Activated CD4-positive, alpha-beta T cell treated with anti-CD3 and anti-CD28 coated beads for 36 hours (primary cell): Measurements from ENCODE around the gene SLC7A6. TPM values are rescaled to one million over a fixed set of nuclear protein-coding genes. Genes with fewer than 3 reads are reported as not detected.
A peak's percentile ranks its signal among the peaks of the same experiment; 100 is the strongest.

ENCODE experiments used
- ATAC-seq: fragments of 200-7000 bp; cut with Tn5 transposase; one replicate; pipeline ENCODE4 v1.10.0; 2021; ENCODE audit warnings: mild to moderate bottlenecking, moderate library complexity
- CTCF ChIA-PET: fragments of 350-600 bp; sonication (Branson Sonifier 250); formaldehyde crosslinking; loops from one replicate; lab custom pipeline; 2021; ENCODE audit warnings: antibody characterized with exemption; lab: Charles Lee
- POLR2A ChIA-PET: fragments of 350-600 bp; sonication (Branson Sonifier 250); formaldehyde crosslinking; loops from one replicate; lab custom pipeline; 2021; ENCODE audit warnings: antibody characterized with exemption, inconsistent platforms; lab: Charles Lee
- DNase-seq: peaks from one replicate; pipeline ENCODE4 v3.0.0-alpha.2; 2020
- H3K27ac Mint-ChIP-seq: one replicate; pipeline ENCODE4 v1.8.0; 2021; ENCODE audit warnings: mixed read lengths
- H3K27me3 Mint-ChIP-seq: one replicate; pipeline ENCODE4 v1.8.0; 2021; ENCODE audit warnings: mixed read lengths
- H3K36me3 Mint-ChIP-seq: one replicate; pipeline ENCODE4 v1.8.0; 2021; ENCODE audit warnings: low read depth, mixed read lengths
- H3K4me1 Mint-ChIP-seq: one replicate; pipeline ENCODE4 v1.8.0; 2021; ENCODE audit warnings: mixed read lengths
- H3K4me3 Mint-ChIP-seq: one replicate; pipeline ENCODE4 v1.8.0; 2021; ENCODE audit warnings: mild to moderate bottlenecking, moderate library complexity, mixed read lengths
- H3K9me3 Mint-ChIP-seq: one replicate; pipeline ENCODE4 v1.8.0; 2021; ENCODE audit warnings: low read depth, mixed read lengths
- intact Hi-C, 2 experiments: fragments of 100-400 bp; cut with DNase I in 1 of 2; cut with micrococcal nuclease in 1 of 2; formaldehyde crosslinking; loops; one replicate each; pipeline versions ENCODE4 v1.14.2 to v1.15.1; 2022 to 2024; cut with DNase I, micrococcal nuclease
- total RNA-seq, 2 experiments: library from RNA; stranded (reverse); gene quantifications; one replicate each; pipeline ENCODE4 v1.2.3, GENCODE V29; 2021

SLC7A6 gene
- total RNA-seq, 2 experiments from 2014 or later: 55.7 to 58.7 TPM

DNA sequence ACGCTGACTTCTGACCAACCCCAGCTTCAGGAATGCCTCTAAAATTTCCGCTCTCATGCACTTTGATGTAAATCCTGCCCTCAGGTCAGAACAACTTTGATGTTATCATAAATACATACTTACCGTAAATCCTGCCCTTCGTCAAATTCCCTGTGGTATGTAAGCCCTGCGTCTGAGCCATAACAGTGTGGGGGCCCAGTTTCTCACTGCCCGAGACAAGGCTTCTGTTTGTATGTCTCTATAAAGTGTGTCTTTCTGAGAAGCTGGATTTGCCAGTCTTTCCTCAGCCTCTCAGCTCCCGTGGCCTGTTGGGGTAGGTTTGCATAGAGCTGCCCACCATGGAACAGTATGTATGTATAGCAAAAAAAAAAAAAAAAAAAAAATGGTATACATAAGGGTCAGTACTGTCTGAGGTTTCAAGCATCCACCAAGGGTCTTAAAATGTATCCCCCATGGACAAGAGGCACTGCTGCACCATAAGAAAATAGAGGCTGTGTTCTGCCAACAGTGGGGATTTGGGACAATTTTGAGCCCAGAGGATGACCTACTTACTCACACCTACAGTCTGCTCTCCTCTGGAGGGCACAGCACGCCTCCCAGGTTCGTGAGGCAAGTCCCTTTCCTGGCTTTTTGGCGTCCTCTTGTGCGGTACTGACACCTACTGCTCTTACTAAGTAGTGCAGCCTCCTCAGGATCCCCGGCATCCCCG is 64.0 kb downstream of the SLC7A6 start:
- intact Hi-C loops: loop anchor here (1.0 to 5.0 kb wide), 4 partner anchors 17 to 236 kb away; partner anchors contain the start of gene PRMT7 (in 1 of the 2)
- peak; percentile 97 for ATAC-seq
- Mint-ChIP-seq H3K9me3 (no peaks in the 10 kb centered on the region), H3K36me3 (peaks cover 40% of the 10 kb centered on the region), H3K27me3 (no peaks in the 10 kb centered on the region), H3K4me1 (peaks cover 26% of the 10 kb centered on the region), H3K27ac (peak overlapping the region; percentile 40), H3K4me3 (no peak overlapping the region)
- POLR2A ChIA-PET: no interaction called here
- CTCF ChIA-PET: interaction anchor here (0.6 to 19.5 kb wide), 29 partner anchors 9 to 1254 kb away, joined by 3 to 517 read pairs (median 4); partner anchors contain the start of genes PRMT7, SLC7A6 and SLC7A6OS
- DNase-seq: peak; percentile 87

DNA sequence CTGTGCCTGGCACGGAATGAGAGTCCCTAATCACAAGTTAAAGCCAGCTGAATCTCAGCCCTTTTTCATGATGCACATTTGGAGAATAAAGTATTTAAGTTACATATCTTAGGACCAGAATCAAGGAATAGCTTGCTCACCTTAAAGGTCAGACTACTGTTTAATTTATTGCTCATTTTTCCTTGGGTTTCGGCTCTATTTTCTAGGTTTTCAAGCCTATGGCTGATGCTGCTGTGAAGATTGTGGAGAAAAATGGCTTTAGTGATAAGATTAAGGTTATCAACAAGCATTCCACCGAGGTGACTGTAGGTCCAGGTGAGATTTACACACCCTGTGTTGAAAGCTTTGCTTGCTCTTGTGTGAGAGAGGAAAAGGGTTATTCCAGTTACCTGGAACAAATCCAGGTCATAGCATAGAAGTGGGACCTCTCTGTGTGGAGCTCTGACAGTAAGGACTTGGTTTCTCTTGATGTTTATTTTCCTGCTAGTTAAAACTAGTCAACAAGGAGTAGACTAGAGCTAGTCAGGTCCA is 64.6 kb downstream of the SLC7A6 start:
- H3K36me3 Mint-ChIP-seq: peaks cover 39% of the 10 kb centered on the region
- H3K27ac Mint-ChIP-seq: no peak overlapping the region
- intact Hi-C loops: loop anchor here (1.0 to 5.0 kb wide), 4 partner anchors 18 to 237 kb away; partner anchors contain the start of gene PRMT7 (in 1 of the 2)
- ATAC-seq (no peak), DNase-seq (no peak)
- H3K4me1 Mint-ChIP-seq: peaks cover 26% of the 10 kb centered on the region
- POLR2A ChIA-PET: interaction anchor here (0.7 kb wide), 1 partner anchor 81 kb away, joined by 9 read pairs; no protein-coding TSS in a partner anchor
- no peaks in the 10 kb centered on the region for H3K9me3 Mint-ChIP-seq
- CTCF ChIA-PET: interaction anchor here (0.7 to 19.5 kb wide), 26 partner anchors 9 to 1254 kb away, joined by 3 to 517 read pairs (median 4); partner anchors contain the start of genes PRMT7, SLC7A6 and SLC7A6OS
- H3K27me3 Mint-ChIP-seq: no peaks in the 10 kb centered on the region
- no peak overlapping the region for H3K4me3 Mint-ChIP-seq

DNA sequence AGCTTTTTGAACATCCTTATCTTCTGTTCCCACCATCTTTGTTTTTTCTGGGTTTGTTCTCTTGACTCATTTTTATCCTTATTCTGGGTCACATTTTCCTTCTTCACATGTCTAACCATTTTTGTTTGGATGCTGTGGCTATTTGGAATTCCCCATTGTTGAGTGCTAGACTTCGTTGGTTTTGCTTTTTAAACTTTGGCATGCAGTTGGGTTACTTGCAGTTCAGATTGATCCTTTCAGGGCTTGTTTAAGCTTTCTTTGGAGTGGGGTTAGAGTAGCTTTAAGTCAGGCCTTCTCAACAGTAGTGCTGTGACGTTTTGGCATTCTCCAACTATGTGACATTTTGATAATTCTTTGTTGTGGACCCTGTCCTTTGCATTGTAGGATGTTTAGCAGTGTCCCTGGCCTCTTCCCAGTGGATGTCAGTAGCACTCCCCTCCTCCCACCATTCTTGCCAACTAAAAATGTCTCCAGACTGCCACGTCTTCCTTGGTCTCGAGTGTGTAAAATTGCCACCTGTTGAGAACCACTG is 67.6 kb downstream of the SLC7A6 start:
- DNase-seq (no peak), ATAC-seq (no peak)
- H3K27ac Mint-ChIP-seq: peak overlapping the region; percentile 67
- intact Hi-C loops: no loop called here
- H3K27me3 Mint-ChIP-seq: no peaks in the 10 kb centered on the region
- peaks cover 47% of the 10 kb centered on the region for H3K36me3 Mint-ChIP-seq
- peaks cover 23% of the 10 kb centered on the region for H3K4me1 Mint-ChIP-seq
- no peak overlapping the region for H3K4me3 Mint-ChIP-seq
- no peaks in the 10 kb centered on the region for H3K9me3 Mint-ChIP-seq
- POLR2A ChIA-PET: no interaction called here
- CTCF ChIA-PET: interaction anchor here (0.7 to 19.5 kb wide), 3 partner anchors 65 to 245 kb away, joined by 3 to 517 read pairs (median 3); partner anchors contain the start of gene SLC7A6

DNA sequence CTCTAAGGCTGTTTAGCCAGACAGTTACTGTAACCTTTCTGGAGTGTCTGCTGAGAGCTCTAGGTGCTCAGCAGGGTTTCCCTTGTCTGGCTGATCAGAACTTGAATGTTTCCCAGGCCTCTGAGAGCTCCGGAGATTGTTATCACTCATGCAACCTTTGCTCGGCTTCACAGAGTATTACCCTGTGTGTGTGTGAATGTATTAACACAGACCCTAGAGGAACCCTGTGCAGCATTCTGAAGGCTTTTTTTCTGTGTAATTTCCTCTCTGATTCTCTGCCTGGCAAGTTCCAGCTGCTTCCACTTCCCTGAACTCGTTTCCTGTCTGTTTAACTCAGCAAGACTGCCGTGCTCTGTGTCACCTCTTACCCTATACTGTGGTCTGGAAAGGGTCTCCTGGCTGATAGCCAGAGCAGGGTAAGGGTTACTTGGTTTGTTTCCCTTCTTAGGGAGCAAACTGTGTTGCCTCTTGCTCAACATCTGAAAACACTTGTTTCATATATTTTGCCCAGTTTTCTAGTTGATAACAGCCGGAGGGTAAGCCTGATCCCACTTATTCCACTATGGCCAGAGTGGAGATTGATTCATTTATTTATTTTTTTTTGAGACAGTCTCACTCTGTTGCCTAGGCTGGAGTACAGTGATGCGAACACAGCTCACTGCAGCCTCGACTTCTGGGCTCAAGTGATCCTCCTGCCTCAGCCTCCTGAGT is 68.2 kb downstream of the SLC7A6 start:
- H3K27me3 Mint-ChIP-seq: no peaks in the 10 kb centered on the region
- intact Hi-C loops: no loop called here
- no peak overlapping the region for H3K4me3 Mint-ChIP-seq
- peaks cover 18% of the 10 kb centered on the region for H3K4me1 Mint-ChIP-seq
- H3K27ac Mint-ChIP-seq: peak overlapping the region; percentile 67
- ChIA-PET POLR2A (no interaction called here), CTCF (interaction anchor here (0.5 to 19.5 kb wide), 4 partner anchors 66 to 529 kb away, joined by 3 to 517 read pairs (median 3); partner anchors contain the start of gene SLC7A6)
- H3K9me3 Mint-ChIP-seq: no peaks in the 10 kb centered on the region
- ATAC-seq: peak; percentile 34
- peaks cover 47% of the 10 kb centered on the region for H3K36me3 Mint-ChIP-seq
- no peak for DNase-seq

DNA sequence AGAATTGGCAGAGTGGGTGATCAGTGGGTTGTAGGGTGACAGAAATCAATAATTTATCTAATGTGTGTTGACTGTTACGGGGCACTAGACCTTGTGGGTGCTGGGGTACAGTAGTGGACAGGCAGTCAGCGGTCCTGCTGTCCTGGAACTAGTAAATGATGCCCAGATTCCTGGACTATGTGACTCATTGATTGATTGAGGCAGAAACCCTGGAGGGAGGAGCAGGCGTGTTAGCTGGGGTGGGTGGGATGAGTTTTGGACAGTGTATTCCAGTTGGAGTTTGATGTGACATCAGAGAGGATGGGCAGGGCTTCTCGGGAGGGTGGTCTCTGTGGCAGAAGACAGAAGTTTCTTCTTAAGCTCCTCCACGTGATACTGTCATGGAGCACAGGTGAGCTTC is 70.8 kb downstream of the SLC7A6 start:
- CTCF ChIA-PET: interaction anchor here (0.6 to 19.5 kb wide), 2 partner anchors 68 to 174 kb away, joined by 3 to 517 read pairs; partner anchors contain the start of gene SLC7A6
- intact Hi-C loops: no loop called here
- H3K27me3 Mint-ChIP-seq: no peaks in the 10 kb centered on the region
- no peak for DNase-seq
- H3K27ac Mint-ChIP-seq: no peak overlapping the region
- no peak for ATAC-seq
- POLR2A ChIA-PET: no interaction called here
- H3K9me3 Mint-ChIP-seq: no peaks in the 10 kb centered on the region
- peaks cover 11% of the 10 kb centered on the region for H3K4me1 Mint-ChIP-seq
- peaks cover 55% of the 10 kb centered on the region for H3K36me3 Mint-ChIP-seq
- no peak overlapping the region for H3K4me3 Mint-ChIP-seq

DNA sequence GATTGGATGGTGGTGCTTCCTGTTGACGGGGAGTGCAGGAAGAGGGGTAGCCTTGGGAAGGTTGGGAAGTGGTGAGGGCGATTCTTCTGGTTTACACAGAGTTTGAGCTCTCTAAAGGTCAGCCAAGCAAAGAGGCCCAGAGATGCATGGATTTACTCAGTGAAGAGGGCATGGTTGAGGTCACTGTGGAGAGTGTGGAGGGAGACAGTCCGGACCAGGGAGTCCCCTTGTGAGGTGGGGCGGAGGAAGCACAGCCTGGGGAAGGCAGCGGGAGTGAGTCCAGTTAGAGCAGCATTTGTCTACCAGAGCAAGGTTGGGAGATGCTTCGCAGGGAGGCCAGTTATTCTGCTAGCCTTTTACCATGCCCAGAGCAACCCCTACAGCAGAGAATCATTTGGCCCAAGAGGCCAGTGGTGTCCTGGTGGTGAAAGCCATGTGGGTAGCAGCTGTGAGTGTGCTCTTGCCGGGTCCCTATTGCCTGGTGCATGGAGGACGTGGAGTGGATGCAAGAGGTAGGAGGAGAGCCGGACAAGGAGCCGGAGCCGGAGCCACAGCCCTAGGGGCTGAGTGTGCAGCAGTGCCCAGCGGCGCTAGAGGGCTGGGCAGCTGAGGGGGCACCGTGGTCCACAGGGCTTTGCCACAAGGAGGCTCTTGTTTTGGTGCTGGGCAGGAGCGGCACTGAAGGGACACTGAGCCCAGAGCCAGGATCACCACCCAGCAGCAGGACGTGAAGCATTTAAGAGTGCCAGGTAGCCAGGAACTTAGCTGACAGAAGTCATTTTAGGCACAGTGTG is 74.2 kb downstream of the SLC7A6 start:
- ATAC-seq (no peak), DNase-seq (no peak)
- Mint-ChIP-seq H3K27ac (no peak overlapping the region), H3K36me3 (peaks cover 48% of the 10 kb centered on the region), H3K27me3 (no peaks in the 10 kb centered on the region), H3K9me3 (no peaks in the 10 kb centered on the region), H3K4me1 (no peaks in the 10 kb centered on the region), H3K4me3 (no peak overlapping the region)
- ChIA-PET CTCF (interaction anchor here (0.6 to 3.5 kb wide), 5 partner anchors 11 to 575 kb away, joined by 3 to 16 read pairs (median 3); partner anchors contain the start of genes PRMT7 and SLC7A6OS), POLR2A (no interaction called here)
- intact Hi-C loops: no loop called here

DNA sequence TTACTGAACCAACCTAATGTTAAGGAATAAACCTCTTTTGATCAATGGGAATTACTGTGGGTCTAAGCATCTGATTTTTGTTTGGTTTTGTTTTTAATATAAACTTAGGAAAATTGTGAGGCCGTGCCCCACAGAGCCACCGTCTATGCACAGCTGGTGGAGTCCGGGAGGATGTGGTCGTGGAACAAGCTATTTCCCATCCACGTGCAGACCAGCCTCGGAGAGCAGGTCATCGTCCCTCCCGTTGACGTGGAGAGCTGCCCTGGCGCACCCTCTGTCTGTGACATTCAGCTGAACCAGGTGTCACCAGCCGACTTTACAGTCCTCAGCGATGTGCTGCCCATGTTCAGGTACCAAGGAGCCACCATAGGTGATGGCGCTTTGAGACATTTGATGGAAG is 74.9 kb downstream of the SLC7A6 start:
- ChIA-PET CTCF (interaction anchor here (0.6 to 3.5 kb wide), 5 partner anchors 11 to 574 kb away, joined by 3 to 16 read pairs (median 4); no protein-coding TSS in a partner anchor), POLR2A (no interaction called here)
- Mint-ChIP-seq H3K9me3 (no peaks in the 10 kb centered on the region), H3K4me1 (no peaks in the 10 kb centered on the region), H3K27ac (no peak overlapping the region), H3K36me3 (peaks cover 44% of the 10 kb centered on the region), H3K4me3 (no peak overlapping the region), H3K27me3 (no peaks in the 10 kb centered on the region)
- DNase-seq: no peak
- intact Hi-C loops: no loop called here
- no peak for ATAC-seq

DNA sequence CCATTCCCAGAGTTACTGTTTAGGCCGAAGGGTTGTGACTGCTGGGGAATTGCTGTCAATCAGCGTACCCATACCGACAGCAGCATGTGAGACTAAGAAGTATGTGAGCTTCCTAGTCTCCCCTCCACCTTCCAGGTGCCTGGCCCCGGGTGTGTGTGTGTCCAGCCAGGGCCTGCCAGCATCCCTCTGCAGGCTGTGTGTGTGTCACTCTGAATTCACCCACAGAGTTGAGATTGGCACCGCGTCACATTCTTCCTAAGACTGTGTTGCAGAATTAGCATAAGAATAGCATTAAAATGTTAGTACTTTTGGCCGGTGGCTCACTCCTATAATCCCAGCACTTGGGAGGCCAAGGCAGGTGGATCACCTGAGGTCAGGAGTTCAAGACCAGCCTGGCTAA is 78.3 kb downstream of the SLC7A6 start:
- POLR2A ChIA-PET: no interaction called here
- ATAC-seq: no peak
- intact Hi-C loops: no loop called here
- H3K27me3 Mint-ChIP-seq: no peaks in the 10 kb centered on the region
- no peak for DNase-seq
- H3K27ac Mint-ChIP-seq: no peak overlapping the region
- peaks cover 2% of the 10 kb centered on the region for H3K4me1 Mint-ChIP-seq
- CTCF ChIA-PET: interaction anchor here (2.2 kb wide), 1 partner anchor 14 kb away, joined by 5 read pairs; no protein-coding TSS in a partner anchor
- H3K36me3 Mint-ChIP-seq: peaks cover 49% of the 10 kb centered on the region
- H3K9me3 Mint-ChIP-seq: no peaks in the 10 kb centered on the region
- no peak overlapping the region for H3K4me3 Mint-ChIP-seq

DNA sequence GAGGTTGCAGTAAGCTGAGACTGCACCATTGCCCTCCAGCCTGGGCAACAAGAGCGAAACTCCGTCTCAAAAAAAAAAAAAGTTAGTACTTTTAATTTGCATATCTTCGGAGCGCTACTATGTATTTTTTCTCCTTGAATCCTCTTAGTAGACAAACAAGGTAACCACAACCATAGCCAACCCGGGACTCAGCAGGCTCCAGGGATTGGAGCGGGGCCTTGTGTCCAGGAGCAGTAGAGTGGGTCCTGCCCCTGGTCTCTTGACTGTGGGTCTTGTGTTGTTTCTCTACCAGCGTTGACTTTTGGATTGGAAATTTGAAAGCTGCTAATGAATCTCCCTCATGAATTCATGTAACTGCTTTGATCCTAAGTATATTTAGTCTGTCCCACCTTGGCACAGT is 78.8 kb downstream of the SLC7A6 start:
- DNase-seq: no peak
- Mint-ChIP-seq H3K4me3 (no peak overlapping the region), H3K9me3 (no peaks in the 10 kb centered on the region), H3K27me3 (no peaks in the 10 kb centered on the region), H3K27ac (no peak overlapping the region), H3K4me1 (peaks cover 2% of the 10 kb centered on the region), H3K36me3 (peaks cover 49% of the 10 kb centered on the region)
- intact Hi-C loops: no loop called here
- no peak for ATAC-seq
- ChIA-PET CTCF (interaction anchor here (0.6 to 2.2 kb wide), 3 partner anchors 14 to 82 kb away, joined by 4 to 7 read pairs (median 5); no protein-coding TSS in a partner anchor), POLR2A (no interaction called here)

DNA sequence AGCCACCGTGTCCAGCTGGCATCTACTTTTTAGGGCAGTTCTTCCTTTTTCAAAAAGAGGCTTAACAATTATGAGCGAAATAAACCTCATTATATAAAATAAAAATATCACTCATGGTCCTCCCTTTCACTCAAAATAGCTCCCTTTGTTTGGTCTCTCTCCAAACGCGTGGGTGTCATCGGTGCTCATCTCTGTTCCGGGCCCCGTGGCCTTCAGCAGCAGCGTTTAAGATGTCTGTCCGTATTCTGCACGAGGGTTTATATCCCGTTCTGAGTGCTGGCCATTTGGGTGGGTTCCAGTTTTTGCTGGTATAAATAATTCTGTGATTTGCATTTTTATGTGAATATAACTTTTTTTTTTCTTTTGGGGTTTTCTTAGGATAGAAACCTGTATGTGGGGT is 79.9 kb downstream of the SLC7A6 start:
- CTCF ChIA-PET: interaction anchor here (0.6 to 1.5 kb wide), 4 partner anchors 25 to 516 kb away, joined by 3 to 7 read pairs (median 4); no protein-coding TSS in a partner anchor
- peaks cover 54% of the 10 kb centered on the region for H3K36me3 Mint-ChIP-seq

More for the DNA sequence above, 79.9 kb downstream of the SLC7A6 start:
- ATAC-seq (no peak), DNase-seq (no peak)
- H3K9me3 Mint-ChIP-seq: no peaks in the 10 kb centered on the region
- H3K27me3 Mint-ChIP-seq: no peaks in the 10 kb centered on the region
- intact Hi-C loops: no loop called here
- no peak overlapping the region for H3K27ac Mint-ChIP-seq
- POLR2A ChIA-PET: interaction anchor here (0.7 kb wide), 1 partner anchor 184 kb away, joined by 6 read pairs; no protein-coding TSS in a partner anchor
- no peak overlapping the region for H3K4me3 Mint-ChIP-seq
- peaks cover 2% of the 10 kb centered on the region for H3K4me1 Mint-ChIP-seq
